Activated CD4-positive, alpha-beta T cell treated with anti-CD3 and anti-CD28 coated beads, Interleukin-2, amount 10 ng/mL, durations not matched to agents 24 days and 14 days (primary cell): ENCODE measurements around the gene ZNF281. TPM values are rescaled to one million over a fixed set of nuclear protein-coding genes. Genes with fewer than 3 reads are reported as not detected.
"Not testable (repeated sequence)": the region's sequence is repeated elsewhere in the genome, so short reads cannot be mapped to it uniquely, and the experiment has no call there.

ENCODE experiments used
- DNase-seq: peaks from one replicate; pipeline ENCODE4 v3.0.0; 2022
- H3K27ac Mint-ChIP-seq: one replicate; pipeline ENCODE4 v1.8.0; 2022; ENCODE audit warnings: mild to moderate bottlenecking, mixed read lengths
- H3K27me3 Mint-ChIP-seq: one replicate; pipeline ENCODE4 v1.8.0; 2022; ENCODE audit warnings: mixed read lengths
- H3K36me3 Mint-ChIP-seq: one replicate; pipeline ENCODE4 v1.8.0; 2022; ENCODE audit warnings: low read depth, mild to moderate bottlenecking, mixed read lengths
- H3K4me1 Mint-ChIP-seq: one replicate; pipeline ENCODE4 v1.8.0; 2021; ENCODE audit warnings: mixed read lengths
- H3K4me3 Mint-ChIP-seq: one replicate; pipeline ENCODE4 v1.8.0; 2022; ENCODE audit warnings: mild to moderate bottlenecking, moderate library complexity, mixed read lengths
- H3K9me3 Mint-ChIP-seq: one replicate; pipeline ENCODE4 v1.8.0; 2021; ENCODE audit warnings: mixed read lengths
- intact Hi-C: fragments of 100-400 bp; cut with micrococcal nuclease; formaldehyde crosslinking; loops from one replicate; pipeline ENCODE4 v1.15.1; 2023
- total RNA-seq: library from RNA; stranded (reverse); gene quantifications from 2 replicates; pipeline ENCODE4 v1.2.3, GENCODE V29; 2022

The ZNF281 gene
- total RNA-seq, 1 donor from 2014 or later: 20.4 TPM

DNA sequence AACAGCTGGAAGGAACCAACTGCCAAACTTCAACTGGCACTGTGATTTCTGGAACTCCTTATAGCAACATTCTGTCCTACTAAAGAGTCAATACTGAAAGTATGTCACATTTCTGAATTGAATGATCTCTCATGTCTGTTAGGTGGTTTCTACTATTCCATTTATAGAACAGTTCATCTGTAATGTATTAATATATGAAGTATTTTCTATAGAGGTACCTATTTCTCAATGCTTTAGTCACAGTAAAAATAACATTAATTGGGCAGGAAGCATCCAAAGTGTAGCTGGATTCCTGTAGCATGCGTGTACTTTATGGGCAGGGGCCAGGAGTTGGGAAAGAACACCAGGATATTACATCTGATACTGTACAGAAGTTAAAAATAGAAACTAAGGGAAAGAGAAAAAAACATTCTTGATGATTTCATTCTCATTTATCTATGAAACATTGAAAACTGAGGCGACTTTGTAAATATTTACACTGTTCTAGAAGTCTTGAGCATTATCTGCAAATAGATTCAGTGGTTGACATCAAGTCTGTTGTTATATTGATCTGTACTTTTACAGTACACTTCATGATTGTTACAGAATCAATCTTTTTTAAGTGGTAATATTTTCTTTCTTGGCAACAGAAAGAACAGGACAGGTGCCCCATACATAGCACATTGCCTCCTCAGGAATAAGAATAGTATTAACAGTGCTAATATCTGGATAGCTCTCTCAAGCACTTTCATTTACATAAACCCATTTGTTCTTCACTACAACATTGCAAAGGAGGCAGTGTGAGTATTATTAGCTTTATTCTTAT lies 6.2 kb upstream of the ZNF281 start:
- Mint-ChIP-seq H3K4me1 (peaks cover 6% of the 10 kb centered on the region), H3K4me3 (no peak overlapping the region), H3K27me3 (peaks cover 10% of the 10 kb centered on the region), H3K36me3 (no peaks in the 10 kb centered on the region), H3K9me3 (no peaks in the 10 kb centered on the region), H3K27ac (no peak overlapping the region)
- intact Hi-C loops: no loop called here
- DNase-seq: no peak

DNA sequence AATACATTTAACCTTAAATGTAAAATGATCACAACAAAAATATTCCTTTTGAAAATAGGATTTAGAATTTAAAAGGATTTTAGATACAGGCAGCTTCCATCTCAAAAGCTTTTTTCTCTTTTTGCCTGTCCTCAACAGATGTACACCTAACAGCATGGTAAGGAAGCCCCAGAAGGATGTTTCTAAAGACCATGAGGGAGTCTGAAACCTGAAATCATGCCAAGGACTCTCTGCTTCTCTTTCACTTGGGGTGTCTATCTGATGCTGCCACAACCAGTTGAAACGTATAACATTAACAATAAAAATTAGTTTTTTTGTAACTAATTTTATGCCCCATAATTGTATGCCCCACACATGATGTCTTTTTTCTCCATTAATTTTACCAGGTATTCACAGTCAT lies 5.4 kb upstream of the ZNF281 start:
- intact Hi-C loops: no loop called here
- peaks cover 10% of the 10 kb centered on the region for H3K27me3 Mint-ChIP-seq
- no peaks in the 10 kb centered on the region for H3K36me3 Mint-ChIP-seq
- H3K4me1 Mint-ChIP-seq: peaks cover 12% of the 10 kb centered on the region
- H3K4me3 Mint-ChIP-seq: no peak overlapping the region
- no peak overlapping the region for H3K27ac Mint-ChIP-seq
- no peak for DNase-seq
- no peaks in the 10 kb centered on the region for H3K9me3 Mint-ChIP-seq

DNA sequence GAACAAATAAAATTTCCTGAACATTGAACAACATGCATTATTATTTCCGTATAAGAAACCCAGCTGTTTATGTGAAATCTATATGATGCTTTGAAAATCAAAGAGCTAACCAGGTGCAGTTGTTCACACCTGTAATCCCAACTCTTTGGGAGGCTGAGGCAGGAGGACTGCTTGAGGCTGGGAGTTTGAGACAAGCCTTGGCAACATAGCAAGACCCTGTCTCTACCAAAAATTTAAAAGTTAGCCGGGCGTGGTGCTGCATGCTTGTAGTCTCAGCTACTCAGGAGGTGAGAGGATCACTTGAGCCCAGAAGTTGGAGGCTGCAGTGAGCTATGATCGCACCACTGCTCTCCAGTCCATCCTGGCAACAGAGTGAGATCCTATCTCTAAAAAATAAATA lies 4.8 kb upstream of the ZNF281 start:
- peaks cover 10% of the 10 kb centered on the region for H3K27me3 Mint-ChIP-seq
- no peak overlapping the region for H3K4me3 Mint-ChIP-seq
- intact Hi-C loops: loop anchor here (5.0 kb wide), 1 partner anchor 277 kb away; no protein-coding TSS in a partner anchor

DNA sequence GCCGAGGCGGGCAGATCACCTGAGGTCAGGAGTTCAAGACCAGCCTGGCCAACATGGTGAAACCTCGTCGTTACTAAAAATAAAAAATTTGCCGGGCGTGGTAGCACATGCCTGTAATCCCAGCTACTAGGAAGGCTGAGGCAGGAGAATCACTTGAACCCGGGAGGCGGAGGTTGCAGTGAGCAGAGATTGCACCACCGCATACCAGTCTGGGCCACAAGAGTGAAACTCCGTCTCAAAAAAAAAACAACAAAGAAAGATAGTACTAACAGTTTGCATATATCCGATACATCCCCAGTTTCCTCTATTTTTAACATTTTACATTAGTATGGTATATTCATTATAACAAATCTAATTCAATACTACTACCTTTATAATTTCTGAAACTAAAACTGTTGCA lies 3.9 kb upstream of the ZNF281 start:
- H3K4me1 Mint-ChIP-seq: peaks cover 21% of the 10 kb centered on the region
- DNase-seq: peak; percentile 22
- not testable (repeated sequence) for H3K27ac Mint-ChIP-seq, H3K27me3 Mint-ChIP-seq, H3K36me3 Mint-ChIP-seq, H3K9me3 Mint-ChIP-seq, H3K4me3 Mint-ChIP-seq
- intact Hi-C loops: loop anchor here (5.0 kb wide), 1 partner anchor 276 kb away; no protein-coding TSS in a partner anchor

More for the DNA sequence above, 4.8 kb upstream of the ZNF281 start:
- H3K36me3 Mint-ChIP-seq: peaks cover 2% of the 10 kb centered on the region
- no peak overlapping the region for H3K27ac Mint-ChIP-seq
- peak; percentile 49 for DNase-seq
- H3K4me1 Mint-ChIP-seq: peaks cover 16% of the 10 kb centered on the region
- H3K9me3 Mint-ChIP-seq: no peaks in the 10 kb centered on the region

DNA sequence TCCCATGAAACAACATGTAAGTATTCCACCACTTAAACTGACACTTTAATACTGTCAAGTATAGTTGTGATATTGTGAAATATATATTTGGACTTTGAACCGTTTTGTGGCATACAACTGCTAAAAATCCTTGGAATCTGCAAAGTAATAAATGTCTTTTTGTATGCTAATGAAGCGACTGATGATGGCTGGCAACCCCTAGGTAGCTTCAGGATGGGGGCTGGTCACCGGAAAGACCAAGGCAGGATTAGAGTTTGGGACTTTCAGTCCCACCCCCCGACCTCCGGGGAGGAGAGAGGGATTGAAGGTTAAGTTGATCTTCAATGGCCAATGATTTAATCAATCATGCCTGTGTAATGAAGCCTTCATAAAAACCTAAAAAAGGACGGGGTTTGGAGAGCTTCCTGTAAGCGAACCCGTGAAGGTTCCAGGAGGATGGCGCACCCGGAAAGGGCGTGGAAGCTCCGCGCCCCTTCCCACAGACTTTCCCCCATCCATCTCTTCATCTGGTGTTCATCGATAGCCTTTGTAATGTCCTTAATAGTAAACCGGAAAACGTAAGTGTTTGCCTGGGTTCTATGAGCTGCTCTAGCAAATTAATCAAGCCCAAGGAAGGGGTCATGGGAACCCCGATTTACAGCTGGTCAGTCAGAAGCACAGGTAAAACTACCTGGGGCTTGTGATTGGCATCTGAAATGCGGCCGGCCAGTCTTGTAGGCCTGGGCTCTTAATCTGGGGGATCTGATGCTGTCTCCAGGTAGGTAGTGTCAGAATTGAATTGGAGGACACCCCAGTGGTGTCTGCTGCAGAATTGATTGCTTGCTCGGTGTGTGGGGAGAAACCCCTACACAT lies 1.8 kb upstream of the ZNF281 start:
- intact Hi-C loops: loop anchor here (2.0 to 5.0 kb wide), 4 partner anchors 61 to 274 kb away; no protein-coding TSS in a partner anchor
- Mint-ChIP-seq H3K36me3 (peaks cover 26% of the 10 kb centered on the region), H3K9me3 (no peaks in the 10 kb centered on the region), H3K4me3 (no peak overlapping the region), H3K27ac (no peak overlapping the region), H3K27me3 (peaks cover 10% of the 10 kb centered on the region), H3K4me1 (peaks cover 40% of the 10 kb centered on the region)
- DNase-seq: no peak

DNA sequence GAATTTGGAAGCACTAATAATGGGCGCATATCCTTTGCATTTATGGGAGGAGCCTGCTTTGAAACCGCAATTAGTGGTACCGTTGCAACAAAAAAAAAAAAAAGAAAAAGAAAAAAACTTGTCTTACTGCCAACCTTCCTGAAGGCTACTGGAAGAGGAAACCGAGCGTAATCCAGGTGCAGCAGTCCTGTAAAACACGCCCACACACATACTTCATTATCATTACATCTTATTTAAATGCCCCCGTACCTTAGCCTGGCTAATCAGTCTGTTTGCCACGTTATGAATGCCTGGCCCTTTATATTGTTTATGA lies 686 bp upstream of the ZNF281 start:
- H3K9me3 Mint-ChIP-seq: no peaks in the 10 kb centered on the region
- peaks cover 36% of the 10 kb centered on the region for H3K36me3 Mint-ChIP-seq
- no peak for DNase-seq
- H3K4me1 Mint-ChIP-seq: peaks cover 49% of the 10 kb centered on the region
- H3K27ac Mint-ChIP-seq: peak overlapping the region; percentile 95
- intact Hi-C loops: loop anchor here (1.0 to 5.0 kb wide), 5 partner anchors 38 to 273 kb away; no protein-coding TSS in a partner anchor
- H3K27me3 Mint-ChIP-seq: peaks cover 9% of the 10 kb centered on the region
- peak overlapping the region; percentile 90 for H3K4me3 Mint-ChIP-seq

DNA sequence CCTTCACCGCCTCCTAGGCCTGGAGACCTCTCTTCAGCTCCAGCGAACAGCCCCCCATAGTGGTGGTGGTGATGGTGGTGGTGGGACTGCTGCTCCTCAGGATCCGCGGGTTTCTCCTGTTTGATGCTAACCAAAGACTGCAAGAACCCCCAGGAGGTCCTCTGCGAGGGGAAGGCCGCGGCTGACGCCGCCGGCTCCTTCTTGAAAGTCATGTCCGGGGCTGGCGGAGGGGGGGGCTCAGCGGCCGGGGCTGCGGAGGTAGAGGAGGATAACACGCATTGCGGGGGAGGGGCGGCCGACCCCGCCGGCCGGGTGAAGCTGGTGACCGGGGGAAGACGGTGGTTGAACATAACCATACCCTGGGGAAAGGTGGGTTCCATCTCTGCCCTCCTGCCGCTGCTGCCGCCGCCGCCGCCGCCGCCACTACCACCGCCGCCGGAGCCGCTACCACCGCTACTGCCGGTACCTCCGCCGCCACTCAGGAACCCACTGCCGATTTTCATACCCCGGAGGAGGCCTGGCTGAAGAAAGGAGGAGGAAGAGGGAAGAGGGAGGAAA lies 554 bp downstream of the ZNF281 start:
- intact Hi-C loops: loop anchor here (2.0 kb wide), 1 partner anchor 54 kb away; no protein-coding TSS in a partner anchor
- Mint-ChIP-seq H3K9me3 (no peaks in the 10 kb centered on the region), H3K4me1 (peaks cover 50% of the 10 kb centered on the region), H3K27me3 (peaks cover 8% of the 10 kb centered on the region), H3K36me3 (peaks cover 44% of the 10 kb centered on the region), H3K4me3 (peak overlapping the region; percentile 90), H3K27ac (peak overlapping the region; percentile 95)
- peak; percentile 85 for DNase-seq

DNA sequence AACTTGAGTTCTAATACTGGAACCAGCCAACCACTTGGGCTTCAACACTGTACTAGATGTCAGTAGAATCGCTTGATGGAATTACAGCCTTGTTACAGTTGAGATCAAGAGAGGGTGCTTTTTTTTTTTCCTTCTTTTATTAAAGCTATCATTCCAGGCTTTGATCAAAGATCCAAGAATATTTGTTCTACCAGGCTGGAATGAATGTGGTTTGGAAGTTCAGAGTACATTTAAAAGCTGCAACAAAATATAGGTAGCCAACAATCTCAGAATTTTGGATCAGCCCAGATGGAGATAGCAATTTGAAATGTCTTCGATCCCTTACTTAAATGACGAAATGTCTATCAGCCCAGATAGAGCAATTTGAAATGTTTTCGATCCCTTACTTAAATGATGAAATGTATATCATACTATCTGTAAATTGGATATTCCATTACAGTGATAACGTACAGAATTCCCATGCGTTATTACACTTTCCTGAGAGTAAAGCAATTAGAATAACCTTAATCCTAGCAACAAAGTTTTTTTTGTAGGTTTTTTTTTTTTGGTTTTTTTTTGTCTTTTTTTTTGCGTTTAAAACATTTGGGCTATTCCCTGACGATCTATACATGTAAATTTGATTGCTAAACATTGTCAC lies 3.6 kb downstream of the ZNF281 start:
- Mint-ChIP-seq H3K4me3 (peak overlapping the region; percentile 62), H3K27me3 (no peaks in the 10 kb centered on the region), H3K9me3 (no peaks in the 10 kb centered on the region), H3K4me1 (peaks cover 46% of the 10 kb centered on the region), H3K36me3 (peaks cover 56% of the 10 kb centered on the region), H3K27ac (no peak overlapping the region)
- intact Hi-C loops: no loop called here
- no peak for DNase-seq

DNA sequence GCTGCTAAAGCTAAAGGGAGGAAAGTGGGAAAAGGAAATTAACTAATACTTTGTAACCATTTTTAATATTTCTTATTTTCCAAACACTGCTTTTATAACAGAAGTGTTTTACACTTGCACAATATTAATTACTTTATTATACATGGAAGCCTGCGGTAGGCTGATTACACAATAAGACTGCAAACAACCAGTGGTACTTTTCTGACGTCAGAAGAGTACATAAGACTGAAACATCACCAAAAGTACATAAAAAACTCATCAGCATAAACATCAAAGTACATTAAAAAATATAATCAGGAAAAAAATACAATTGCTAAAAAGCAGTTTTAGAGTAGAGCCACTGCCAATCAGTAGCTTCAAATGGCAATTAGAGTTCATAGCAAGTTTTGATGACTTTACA lies 4.6 kb downstream of the ZNF281 start:
- intact Hi-C loops: no loop called here
- Mint-ChIP-seq H3K36me3 (peaks cover 56% of the 10 kb centered on the region), H3K27me3 (no peaks in the 10 kb centered on the region), H3K4me1 (peaks cover 42% of the 10 kb centered on the region), H3K9me3 (no peaks in the 10 kb centered on the region), H3K4me3 (peak overlapping the region; percentile 62), H3K27ac (no peak overlapping the region)
- DNase-seq: no peak

DNA sequence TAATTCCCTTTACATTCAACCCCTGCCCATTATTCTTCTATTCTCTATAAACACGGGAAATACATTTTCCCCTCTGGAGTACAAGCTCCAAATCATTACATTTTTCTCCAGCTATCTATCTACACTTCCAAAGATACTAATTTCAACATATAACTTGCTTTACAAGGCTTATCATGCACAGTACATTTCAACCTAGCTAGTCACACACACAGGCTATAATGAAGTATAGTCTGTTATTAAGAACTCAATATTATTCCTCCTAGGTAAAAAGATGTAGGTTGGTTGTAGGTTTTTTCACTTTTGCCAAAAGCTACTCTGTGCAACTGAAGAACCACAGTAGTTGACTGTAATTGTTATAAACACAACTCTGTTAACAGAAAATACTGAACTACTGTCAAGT lies 8.1 kb downstream of the ZNF281 start:
- no peak overlapping the region for H3K4me3 Mint-ChIP-seq
- no peak overlapping the region for H3K27ac Mint-ChIP-seq
- no peaks in the 10 kb centered on the region for H3K9me3 Mint-ChIP-seq
- no peak for DNase-seq
- intact Hi-C loops: no loop called here
- peaks cover 35% of the 10 kb centered on the region for H3K36me3 Mint-ChIP-seq
- no peaks in the 10 kb centered on the region for H3K27me3 Mint-ChIP-seq
- H3K4me1 Mint-ChIP-seq: peaks cover 13% of the 10 kb centered on the region

DNA sequence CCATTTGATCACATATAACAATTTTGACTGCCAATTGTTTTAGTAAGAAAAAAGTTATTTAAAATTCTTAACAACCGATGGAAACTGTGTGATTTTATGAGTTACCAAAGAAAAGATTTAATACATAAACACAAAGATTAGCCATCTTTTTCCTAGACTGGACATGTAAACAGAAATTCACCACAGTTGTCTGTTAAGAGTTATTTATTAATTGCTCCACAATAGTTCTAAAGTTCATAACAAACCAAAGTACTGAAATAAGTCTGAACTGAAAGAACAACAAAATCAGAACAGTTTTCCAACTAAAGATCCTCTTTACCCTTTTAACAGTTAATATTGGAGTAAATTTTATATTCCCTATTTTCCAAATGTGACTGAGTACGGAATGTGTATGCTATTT lies 8.6 kb downstream of the ZNF281 start:
- DNase-seq: no peak
- Mint-ChIP-seq H3K27me3 (no peaks in the 10 kb centered on the region), H3K27ac (no peak overlapping the region), H3K4me3 (no peak overlapping the region), H3K4me1 (peaks cover 11% of the 10 kb centered on the region), H3K9me3 (no peaks in the 10 kb centered on the region), H3K36me3 (peaks cover 32% of the 10 kb centered on the region)
- intact Hi-C loops: no loop called here

DNA sequence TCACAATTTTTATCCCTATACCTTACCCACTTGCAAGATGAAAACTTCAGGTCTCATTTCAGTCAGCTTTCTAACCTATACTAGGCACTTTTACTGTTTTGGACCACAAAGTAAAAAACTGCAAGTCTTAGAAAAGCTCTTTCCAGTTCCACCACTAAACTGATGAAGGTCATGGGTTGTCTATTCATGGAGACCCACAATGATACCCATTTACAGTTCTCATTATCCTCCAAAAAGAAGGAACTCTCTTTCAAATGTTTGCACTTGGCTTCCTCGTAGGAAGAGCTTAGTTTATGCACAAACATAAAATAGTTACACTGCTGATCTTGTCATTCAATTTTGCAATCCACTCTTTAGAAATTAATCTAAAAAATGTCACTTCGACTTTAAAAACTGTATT lies 9.3 kb downstream of the ZNF281 start:
- intact Hi-C loops: no loop called here
- Mint-ChIP-seq H3K27ac (no peak overlapping the region), H3K4me3 (no peak overlapping the region), H3K9me3 (no peaks in the 10 kb centered on the region), H3K36me3 (peaks cover 25% of the 10 kb centered on the region), H3K4me1 (peaks cover 4% of the 10 kb centered on the region), H3K27me3 (no peaks in the 10 kb centered on the region)
- DNase-seq: no peak

DNA sequence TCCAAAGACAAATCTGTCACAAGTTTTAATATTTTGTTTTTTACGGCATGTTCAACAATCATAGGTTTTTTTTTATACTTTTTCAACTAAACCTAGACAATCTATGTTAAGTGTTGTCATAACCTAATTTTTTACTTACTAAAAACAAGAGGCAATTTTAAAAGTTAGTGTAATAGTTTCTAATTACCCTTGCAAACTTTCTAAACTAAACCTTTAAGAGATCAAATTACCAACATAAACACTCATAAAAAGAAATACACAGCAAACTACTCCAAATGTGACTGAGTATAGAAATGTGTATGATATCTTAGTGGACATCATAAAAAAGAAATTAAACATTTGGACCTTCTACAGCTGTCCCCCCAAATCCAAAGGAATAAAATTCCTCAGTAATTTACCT lies 10.0 kb downstream of the ZNF281 start:
- no peak for DNase-seq
- intact Hi-C loops: no loop called here
- peaks cover 21% of the 10 kb centered on the region for H3K36me3 Mint-ChIP-seq
- no peak overlapping the region for H3K27ac Mint-ChIP-seq
- no peaks in the 10 kb centered on the region for H3K27me3 Mint-ChIP-seq
- H3K9me3 Mint-ChIP-seq: no peaks in the 10 kb centered on the region
- no peak overlapping the region for H3K4me3 Mint-ChIP-seq
- peaks cover 2% of the 10 kb centered on the region for H3K4me1 Mint-ChIP-seq
